ENCODE results near the gene DLST.

DLST gene

DNA sequence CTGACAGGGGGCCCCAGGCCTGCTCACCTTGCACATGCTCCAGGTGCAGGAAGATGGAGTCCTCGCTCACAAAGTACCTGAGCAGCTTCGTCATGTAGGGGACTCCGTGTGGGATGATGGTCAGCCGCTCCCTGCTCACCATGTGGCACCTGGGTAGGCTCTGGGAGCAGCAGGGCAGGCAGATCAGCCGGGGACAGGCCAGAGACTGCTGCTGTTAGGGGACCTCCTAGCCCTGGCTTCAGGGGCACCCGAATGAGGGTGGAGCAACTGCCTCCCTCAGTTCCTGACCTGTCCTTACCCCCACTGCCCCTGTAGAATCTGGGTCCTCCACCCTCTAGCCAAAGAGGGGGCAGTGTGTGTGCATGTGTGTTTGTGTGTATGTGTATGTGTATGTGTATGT is 29.5 kb downstream of the DLST start:
- H3K9ac ChIP-seq (ENCODE audit: low read length), result no peak overlapping the region
- H3F3A ChIP-seq (ENCODE audit: insufficient read depth, low read length), result no peaks in the 10 kb centered on the region
- H3K36me3 ChIP-seq (ENCODE audit: insufficient read depth, low read length), result no peaks in the 10 kb centered on the region
- no peaks in the 10 kb centered on the region; the same call in 1 of the 2 replicates for H3K27me3 ChIP-seq (ENCODE audit: insufficient read depth, low read length)
- H3K9me2 ChIP-seq (ENCODE audit: low read depth, low read length), result no peaks in the 10 kb centered on the region
- H3K79me2 ChIP-seq (ENCODE audit: insufficient read depth, low read length), result no peaks in the 10 kb centered on the region
- TF ChIP-seq, protein P1, sequence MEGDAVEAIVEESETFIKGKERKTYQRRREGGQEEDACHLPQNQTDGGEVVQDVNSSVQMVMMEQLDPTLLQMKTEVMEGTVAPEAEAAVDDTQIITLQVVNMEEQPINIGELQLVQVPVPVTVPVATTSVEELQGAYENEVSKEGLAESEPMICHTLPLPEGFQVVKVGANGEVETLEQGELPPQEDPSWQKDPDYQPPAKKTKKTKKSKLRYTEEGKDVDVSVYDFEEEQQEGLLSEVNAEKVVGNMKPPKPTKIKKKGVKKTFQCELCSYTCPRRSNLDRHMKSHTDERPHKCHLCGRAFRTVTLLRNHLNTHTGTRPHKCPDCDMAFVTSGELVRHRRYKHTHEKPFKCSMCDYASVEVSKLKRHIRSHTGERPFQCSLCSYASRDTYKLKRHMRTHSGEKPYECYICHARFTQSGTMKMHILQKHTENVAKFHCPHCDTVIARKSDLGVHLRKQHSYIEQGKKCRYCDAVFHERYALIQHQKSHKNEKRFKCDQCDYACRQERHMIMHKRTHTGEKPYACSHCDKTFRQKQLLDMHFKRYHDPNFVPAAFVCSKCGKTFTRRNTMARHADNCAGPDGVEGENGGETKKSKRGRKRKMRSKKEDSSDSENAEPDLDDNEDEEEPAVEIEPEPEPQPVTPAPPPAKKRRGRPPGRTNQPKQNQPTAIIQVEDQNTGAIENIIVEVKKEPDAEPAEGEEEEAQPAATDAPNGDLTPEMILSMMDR (IDR thresholded peaks at IDR 0.05; ENCODE audit: low read length), result no peak
- TF ChIP-seq EZH2 (IDR thresholded peaks at IDR 0.05; ENCODE audit: borderline replicate concordance, low read length), result no peak
- no peak overlapping the region for H3K4me2 ChIP-seq (ENCODE audit: low read length)
- H2AFZ ChIP-seq (ENCODE audit: low read length), result no peak overlapping the region
- H3K4me3 ChIP-seq (ENCODE audit: low read depth, low read length, poor library complexity, severe bottlenecking), result no peak overlapping the region
- no peak overlapping the region for H3K27ac ChIP-seq (ENCODE audit: low read depth, low read length, poor library complexity, severe bottlenecking)
- H3K9me3 ChIP-seq (ENCODE audit: low read length), result no peaks in the 10 kb centered on the region
- H3K4me1 ChIP-seq (ENCODE audit: insufficient read depth, low read length, severe bottlenecking), result no peaks in the 10 kb centered on the region
- H4K20me1 ChIP-seq (ENCODE audit: insufficient read depth, low read length), result no peaks in the 10 kb centered on the region

DNA sequence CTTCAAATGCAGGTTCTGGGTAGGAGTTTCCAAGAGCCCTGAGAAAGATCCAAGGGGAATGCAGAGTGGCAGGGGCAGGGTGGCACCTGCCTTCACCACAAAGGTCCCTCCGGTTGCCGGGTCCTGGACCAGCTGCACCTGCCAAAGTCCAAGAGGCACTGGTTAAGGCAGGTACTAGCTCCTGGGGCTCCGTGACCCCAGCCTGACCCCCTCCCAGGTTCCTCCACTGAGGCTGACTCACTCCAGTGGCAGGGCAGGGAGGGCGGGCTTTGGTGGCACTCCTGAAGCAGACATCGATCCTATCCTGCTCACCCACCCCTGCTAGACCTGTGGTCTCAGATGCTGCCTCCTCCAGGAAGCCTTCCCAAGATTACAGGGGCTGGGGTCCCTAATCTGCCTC is 30.0 kb downstream of the DLST start:
- H3F3A ChIP-seq (ENCODE audit: insufficient read depth, low read length), result no peaks in the 10 kb centered on the region
- TF ChIP-seq, protein P1 (IDR thresholded peaks at IDR 0.05; ENCODE audit: low read length), result no peak
- no peak for TF ChIP-seq EZH2 (IDR thresholded peaks at IDR 0.05; ENCODE audit: borderline replicate concordance, low read length)
- no peaks in the 10 kb centered on the region for H3K79me2 ChIP-seq (ENCODE audit: insufficient read depth, low read length)
- no peaks in the 10 kb centered on the region for H3K9me2 ChIP-seq (ENCODE audit: low read depth, low read length)
- H3K4me2 ChIP-seq (ENCODE audit: low read length), result no peak overlapping the region
- no peaks in the 10 kb centered on the region for H3K36me3 ChIP-seq (ENCODE audit: insufficient read depth, low read length)
- no peaks in the 10 kb centered on the region; the same call in 1 of the 2 replicates for H3K27me3 ChIP-seq (ENCODE audit: insufficient read depth, low read length)
- H3K9me3 ChIP-seq (ENCODE audit: low read length), result no peaks in the 10 kb centered on the region
- H3K4me1 ChIP-seq (ENCODE audit: insufficient read depth, low read length, severe bottlenecking), result no peaks in the 10 kb centered on the region
- no peak overlapping the region for H3K4me3 ChIP-seq (ENCODE audit: low read depth, low read length, poor library complexity, severe bottlenecking)
- H4K20me1 ChIP-seq (ENCODE audit: insufficient read depth, low read length), result no peaks in the 10 kb centered on the region
- H3K27ac ChIP-seq (ENCODE audit: low read depth, low read length, poor library complexity, severe bottlenecking), result no peak overlapping the region
- H3K9ac ChIP-seq (ENCODE audit: low read length), result no peak overlapping the region
- no peak overlapping the region for H2AFZ ChIP-seq (ENCODE audit: low read length)

DNA sequence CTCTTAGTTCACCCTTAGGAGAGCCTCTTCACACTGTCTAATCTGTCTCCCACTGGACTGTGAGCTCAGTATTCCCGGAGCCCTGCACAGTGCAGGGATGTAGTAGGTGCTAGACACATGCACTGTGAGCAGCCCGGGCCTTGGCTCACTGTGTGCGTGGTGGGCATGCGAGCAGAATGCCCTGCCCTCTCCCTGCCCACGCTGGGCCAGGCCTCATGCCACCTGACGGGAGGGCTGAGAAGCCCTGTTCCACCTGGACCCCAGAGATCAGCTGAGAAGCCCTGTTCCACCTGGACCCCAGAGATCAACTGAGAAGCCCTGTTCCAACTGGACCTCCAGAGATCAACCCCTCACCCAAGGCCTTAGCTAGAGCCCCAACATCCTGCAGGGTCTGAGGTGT is 30.4 kb downstream of the DLST start:
- no peak for TF ChIP-seq EZH2 (IDR thresholded peaks at IDR 0.05; ENCODE audit: borderline replicate concordance, low read length)
- TF ChIP-seq, protein P1 (IDR thresholded peaks at IDR 0.05; ENCODE audit: low read length), result no peak
- no peak overlapping the region for H3K9ac ChIP-seq (ENCODE audit: low read length)
- H3K4me3 ChIP-seq (ENCODE audit: low read depth, low read length, poor library complexity, severe bottlenecking), result no peak overlapping the region
- H3K27ac ChIP-seq (ENCODE audit: low read depth, low read length, poor library complexity, severe bottlenecking), result no peak overlapping the region
- H3K4me1 ChIP-seq (ENCODE audit: insufficient read depth, low read length, severe bottlenecking), result no peaks in the 10 kb centered on the region
- no peaks in the 10 kb centered on the region for H3F3A ChIP-seq (ENCODE audit: insufficient read depth, low read length)
- H3K9me2 ChIP-seq (ENCODE audit: low read depth, low read length), result no peaks in the 10 kb centered on the region
- no peak overlapping the region for H2AFZ ChIP-seq (ENCODE audit: low read length)
- no peak overlapping the region for H3K4me2 ChIP-seq (ENCODE audit: low read length)
- H3K36me3 ChIP-seq (ENCODE audit: insufficient read depth, low read length), result no peaks in the 10 kb centered on the region
- no peaks in the 10 kb centered on the region for H4K20me1 ChIP-seq (ENCODE audit: insufficient read depth, low read length)
- H3K9me3 ChIP-seq (ENCODE audit: low read length), result no peaks in the 10 kb centered on the region
- no peaks in the 10 kb centered on the region; the same call in 1 of the 2 replicates for H3K27me3 ChIP-seq (ENCODE audit: insufficient read depth, low read length)
- no peaks in the 10 kb centered on the region for H3K79me2 ChIP-seq (ENCODE audit: insufficient read depth, low read length)

Data from OCI-LY1 (cell line).